Measurements from ENCODE around the gene VDAC1.

Gene VDAC1

DNA sequence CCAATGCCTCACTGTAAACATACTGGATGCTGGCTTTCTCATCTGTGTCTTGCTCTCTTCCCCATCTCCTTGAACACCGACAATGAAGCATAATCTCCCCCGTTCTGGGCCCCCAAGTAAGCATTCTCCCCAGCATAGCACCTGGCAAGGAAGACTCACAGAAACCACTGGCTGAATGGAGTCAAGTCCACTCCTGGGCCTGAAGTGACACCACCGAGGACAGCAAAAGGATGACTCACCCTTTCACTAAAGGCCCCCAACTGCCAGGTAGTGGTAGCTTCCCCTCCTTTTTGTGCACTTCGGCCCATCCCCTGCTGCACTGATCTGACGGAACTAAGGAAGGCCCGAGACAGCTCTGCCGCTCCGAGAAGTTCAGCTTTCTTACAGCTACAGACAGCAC lies 9.4 kb downstream of the VDAC1 start:
- DNase-seq, result no peak
- TF ChIP-seq GATA1 (IDR thresholded peaks at IDR 0.05; ENCODE audit: low read depth, low read length) (no peak), POLR2A (IDR thresholded peaks at IDR 0.05; ENCODE audit: low read length) (no peak)

- TF ChIP-seq GATA1 (IDR thresholded peaks at IDR 0.05; ENCODE audit: low read depth, low read length), result no peak
- DNase-seq, result no peak
Observed at GRCh38 chr5:133994990-133995333, 9.8 kb downstream of the VDAC1 start.

DNA sequence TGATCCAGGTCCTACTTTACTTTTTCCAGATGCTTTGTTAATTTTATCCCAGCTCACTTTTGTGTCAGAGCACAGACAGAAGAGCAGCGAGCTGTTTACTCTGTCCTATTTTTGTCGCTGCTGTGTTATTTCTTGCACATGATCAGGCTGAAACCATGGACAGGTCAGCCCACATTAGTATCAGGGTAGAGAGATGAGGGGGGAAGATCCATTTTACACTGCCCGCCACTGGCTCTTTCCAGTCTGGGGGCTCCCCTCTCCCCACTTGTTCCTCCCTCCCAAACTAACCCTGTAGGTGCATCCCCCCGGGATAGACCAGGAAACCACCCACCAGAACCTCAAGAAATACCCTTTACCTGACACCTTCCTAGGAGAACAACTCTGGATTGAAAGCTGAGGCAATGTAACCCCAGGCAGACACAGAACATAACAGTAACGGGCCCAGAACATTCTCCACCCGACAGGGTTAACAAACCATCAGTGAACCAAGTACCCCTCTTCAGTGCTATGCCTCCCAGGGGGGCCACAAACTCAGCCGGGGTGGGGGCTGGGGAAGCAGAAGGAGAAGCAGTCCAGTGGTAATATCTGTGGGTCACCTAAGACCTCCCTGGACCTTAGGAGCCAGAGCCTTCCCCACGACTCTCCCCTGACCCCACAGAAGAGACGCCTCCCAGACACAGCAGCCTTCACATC lies 10.3 kb downstream of the VDAC1 start:
- TF ChIP-seq POLR2A (IDR thresholded peaks at IDR 0.05; ENCODE audit: low read length), result no peak
- TF ChIP-seq GATA1 (IDR thresholded peaks at IDR 0.05; ENCODE audit: low read depth, low read length), result no peak

GRCh38 chr5:133993185-133993936 lies 11.4 kb downstream of the VDAC1 start:
- no peak for DNase-seq
- TF ChIP-seq POLR2A (IDR thresholded peaks at IDR 0.05; ENCODE audit: low read length) (no peak), GATA1 (IDR thresholded peaks at IDR 0.05; ENCODE audit: low read depth, low read length) (no peak)

More for the DNA sequence above, 10.3 kb downstream of the VDAC1 start:
- no peak for DNase-seq

GRCh38 chr5:133992429-133993155 lies 12.2 kb downstream of the VDAC1 start:
- DNase-seq, result no peak
- TF ChIP-seq GATA1 (IDR thresholded peaks at IDR 0.05; ENCODE audit: low read depth, low read length), result no peak
- no peak for TF ChIP-seq POLR2A (IDR thresholded peaks at IDR 0.05; ENCODE audit: low read length)

- no peak for TF ChIP-seq POLR2A (IDR thresholded peaks at IDR 0.05; ENCODE audit: low read length)
- TF ChIP-seq GATA1 (IDR thresholded peaks at IDR 0.05; ENCODE audit: low read depth, low read length), result no peak
- no peak for DNase-seq
Observed at GRCh38 chr5:133991171-133991910, 13.4 kb downstream of the VDAC1 start.

DNA sequence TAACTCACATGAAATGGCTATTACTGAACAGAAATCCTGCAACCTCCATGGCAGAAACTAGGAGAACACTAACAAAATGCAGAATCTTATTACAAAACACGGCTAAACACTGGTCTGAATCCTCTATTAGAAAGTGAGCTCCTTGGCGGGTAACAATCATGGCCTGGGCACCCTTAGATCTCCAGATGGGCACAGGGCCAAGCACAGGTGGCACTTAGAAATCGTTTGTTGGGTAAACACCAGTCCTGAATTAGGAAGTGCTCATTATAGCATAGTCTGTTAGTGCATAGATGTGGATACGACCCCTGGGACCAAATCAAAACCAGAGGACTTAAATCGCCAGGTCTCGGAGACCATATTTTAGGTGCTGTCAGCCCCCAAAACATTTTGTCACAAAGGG lies 14.4 kb downstream of the VDAC1 start:
- DNase-seq, result no peak
- TF ChIP-seq POLR2A (IDR thresholded peaks at IDR 0.05; ENCODE audit: low read length) (no peak), GATA1 (IDR thresholded peaks at IDR 0.05; ENCODE audit: low read depth, low read length) (no peak)

- TF ChIP-seq POLR2A (IDR thresholded peaks at IDR 0.05; ENCODE audit: low read length), result no peak
- TF ChIP-seq GATA1 (IDR thresholded peaks at IDR 0.05; ENCODE audit: low read depth, low read length), result no peak
- DNase-seq, result no peak
Observed at GRCh38 chr5:133985540-133986180, 19.1 kb downstream of the VDAC1 start.

- no peak for TF ChIP-seq GATA1 (IDR thresholded peaks at IDR 0.05; ENCODE audit: low read depth, low read length)
- no peak for TF ChIP-seq POLR2A (IDR thresholded peaks at IDR 0.05; ENCODE audit: low read length)
Observed at GRCh38 chr5:133983674-133984073, 21.1 kb downstream of the VDAC1 start.

GRCh38 chr5:133981714-133982113 lies 23.1 kb downstream of the VDAC1 start:
- no peak for DNase-seq
- TF ChIP-seq POLR2A (IDR thresholded peaks at IDR 0.05; ENCODE audit: low read length), result no peak
- no peak for TF ChIP-seq GATA1 (IDR thresholded peaks at IDR 0.05; ENCODE audit: low read depth, low read length)

More at GRCh38 chr5:133983674-133984073, 21.1 kb downstream of the VDAC1 start:
- no peak for DNase-seq

DNA sequence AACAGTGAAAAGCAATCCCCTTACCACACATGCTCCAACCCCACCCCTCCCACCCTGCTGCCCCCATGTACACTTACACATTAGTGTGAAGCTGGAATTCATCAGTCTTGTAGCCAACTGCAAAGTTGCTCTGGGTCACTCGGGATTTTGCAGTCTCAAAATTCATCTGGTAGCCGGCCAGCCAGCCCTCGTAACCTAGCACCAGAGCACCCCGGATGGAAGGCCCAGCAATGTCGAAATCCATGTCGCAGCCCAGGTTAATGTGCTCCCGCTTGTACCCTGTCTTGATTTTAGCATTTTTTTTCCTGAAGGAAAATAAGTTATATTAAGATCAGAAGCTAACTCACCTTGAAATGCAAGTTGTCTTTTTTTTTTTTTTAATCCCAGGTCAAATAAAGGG lies 24.1 kb downstream of the VDAC1 start:
- no peak for DNase-seq
- TF ChIP-seq POLR2A (IDR thresholded peaks at IDR 0.05; ENCODE audit: low read length), result no peak

GRCh38 chr5:133978943-133979342 lies 25.8 kb downstream of the VDAC1 start:
- DNase-seq, result no peak
- no peak for TF ChIP-seq POLR2A (IDR thresholded peaks at IDR 0.05; ENCODE audit: low read length)
- no peak for TF ChIP-seq GATA1 (IDR thresholded peaks at IDR 0.05; ENCODE audit: low read depth, low read length)

DNA sequence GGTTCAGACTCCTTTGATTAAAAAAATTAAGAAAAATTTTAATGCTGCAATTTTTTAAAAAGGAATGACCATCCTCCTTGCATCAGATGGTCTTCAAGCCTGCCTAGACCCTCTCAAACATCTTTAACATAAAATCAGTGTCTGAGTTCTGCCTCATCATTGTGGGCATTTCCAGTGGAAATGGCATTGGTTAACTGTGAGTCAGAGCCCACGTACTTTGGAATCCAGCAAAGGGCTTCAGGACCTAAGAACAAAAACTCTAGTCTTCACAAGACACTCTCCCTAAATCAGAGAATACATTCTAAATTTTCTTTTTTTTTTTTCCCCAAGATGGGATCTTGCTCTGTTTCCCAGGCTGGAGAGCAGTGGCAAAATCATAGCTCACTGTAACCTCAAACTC lies 26.9 kb downstream of the VDAC1 start:
- no peak for DNase-seq

More for the DNA sequence above, 26.9 kb downstream of the VDAC1 start:
- no peak for TF ChIP-seq POLR2A (IDR thresholded peaks at IDR 0.05; ENCODE audit: low read length)
- no peak for TF ChIP-seq GATA1 (IDR thresholded peaks at IDR 0.05; ENCODE audit: low read depth, low read length)
